SK-N-SH (cell line): ENCODE measurements around the gene TMEM163. TPM values are rescaled to one million over a fixed set of nuclear protein-coding genes. Genes with fewer than 3 reads are reported as not detected.

Source experiments
- CTCF ChIA-PET: fragments of 300-600, 350-600 bp; formaldehyde crosslinking; extraction: SDS; loops from one replicate; lab custom pipeline; 2021; lab: Yijun Ruan, JAX
- POLR2A ChIA-PET: fragments of 350-600 bp; sonication (Branson Sonifier 250); formaldehyde crosslinking; extraction: SDS; loops from one replicate; lab custom pipeline; 2020; ENCODE audit warnings: antibody characterized with exemption, inconsistent platforms; lab: Yijun Ruan, JAX
- DNase-seq: peaks from one replicate; pipeline ENCODE4 v3.0.0; 2012
- H2AFZ ChIP-seq: fragments of 200-600 bp; sonication (generic); 2 replicates; pipeline ENCODE4 v1.8.1; 2016; ENCODE audit warnings: antibody characterized with exemption, mild to moderate bottlenecking, low read depth
- H3F3A ChIP-seq: fragments of 200-600 bp; sonication (generic); replicated peaks from 2 replicates; pipeline ENCODE3; 2016; ENCODE audit warnings: antibody characterized with exemption, mild to moderate bottlenecking; ENCODE audit not compliant: insufficient read depth
- H3K27ac ChIP-seq, 2 experiments: fragments of 200-500 bp in 1 of 2; fragments of 200-600 bp in 1 of 2; sonication (Bioruptor generic) in 1 of 2; sonication (generic), shearing (Covaris generic) in 1 of 2; 2 replicates each; pipeline versions ENCODE4 v1.5.1 to v1.6.1; 2014 to 2016; ENCODE audit warnings: low read depth in 2 of 2, inconsistent platforms in 1 of 2, low read length in 1 of 2, mild to moderate bottlenecking in 1 of 2, mixed read lengths in 1 of 2
- H3K27me3 ChIP-seq: fragments of 200-600 bp; sonication (generic), shearing (Covaris generic); 2 replicates; pipeline ENCODE4 v1.6.1; 2016; ENCODE audit warnings: mixed run types; ENCODE audit not compliant: insufficient read depth
- H3K36me3 ChIP-seq, 2 experiments: fragments of 200-500 bp in 1 of 2; fragments of 200-600 bp in 1 of 2; sonication (Bioruptor generic) in 1 of 2; sonication (generic) in 1 of 2; replicated peaks in 1 of 2; 2 replicates each; pipeline versions ENCODE3 to v1.5.1; 2014 to 2016; ENCODE audit warnings: low read length in 1 of 2, mild to moderate bottlenecking in 1 of 2; ENCODE audit not compliant: insufficient read depth in 2 of 2, control insufficient read depth in 1 of 2
- H3K4me1 ChIP-seq, 2 experiments: fragments of 200-500 bp in 1 of 2; fragments of 200-600 bp in 1 of 2; sonication (Bioruptor generic) in 1 of 2; sonication (generic), shearing (Covaris generic) in 1 of 2; 2 replicates each; pipeline versions ENCODE4 v1.5.1 to v1.6.1; 2014 to 2016; ENCODE audit warnings: low read depth in 1 of 2, low read length in 1 of 2, mixed run types in 1 of 2; ENCODE audit not compliant: insufficient read depth in 2 of 2, control insufficient read depth in 1 of 2
- H3K4me2 ChIP-seq: fragments of 200-600 bp; sonication (generic), shearing (Covaris generic); 2 replicates; pipeline ENCODE4 v1.6.1; 2017; ENCODE audit warnings: mixed run types
- H3K4me3 ChIP-seq, 2 experiments: fragments of 200-500 bp in 1 of 2; fragments of 200-600 bp in 1 of 2; sonication (Bioruptor generic) in 1 of 2; sonication (generic), shearing (Covaris generic) in 1 of 2; 2 replicates each; pipeline versions ENCODE4 v1.5.1 to v1.8.1; 2014 to 2016; ENCODE audit warnings: low read depth in 2 of 2, inconsistent platforms in 1 of 2, low read length in 1 of 2, mild to moderate bottlenecking in 1 of 2, mixed read lengths in 1 of 2, moderate library complexity in 1 of 2
- H3K79me2 ChIP-seq: fragments of 200-600 bp; sonication (generic); 2 replicates; pipeline ENCODE4 v1.8.1; 2017; ENCODE audit warnings: mild to moderate bottlenecking; ENCODE audit not compliant: insufficient read depth
- H3K9ac ChIP-seq: fragments of 200-600 bp; sonication (generic); 2 replicates; pipeline ENCODE4 v1.6.1; 2017; ENCODE audit warnings: mixed run types
- H3K9me2 ChIP-seq: fragments of 200-600 bp; sonication (generic); 2 replicates; pipeline ENCODE4 v1.6.1; 2017; ENCODE audit warnings: mixed run types
- H3K9me3 ChIP-seq: fragments of 200-600 bp; sonication (generic); 2 replicates; pipeline ENCODE4 v1.6.1; 2017; ENCODE audit warnings: mixed run types, mild to moderate bottlenecking, moderate library complexity
- H4K20me1 ChIP-seq: fragments of 200-600 bp; sonication (generic); 2 replicates; pipeline ENCODE4 v1.6.1; 2017; ENCODE audit warnings: mild to moderate bottlenecking, mixed run types; ENCODE audit not compliant: insufficient read depth
- CHD2 ChIP-seq: fragments of 150-350 bp; IDR thresholded peaks from 2 replicates; pipeline ENCODE4 v1.6.1; 2018; ENCODE audit warnings: low read length; ENCODE audit not compliant: partially characterized antibody
- ELF1 ChIP-seq: IDR thresholded peaks from 2 replicates; pipeline ENCODE4 v1.4.0; 2012
- EP300 ChIP-seq, 2 experiments: IDR thresholded peaks; 2 replicates each; pipeline versions ENCODE4 v1.4.0 to v1.6.1; 2012; ENCODE audit warnings: borderline replicate concordance in 1 of 2, low read depth in 1 of 2, low read length in 1 of 2
- EZH2phosphoT487 ChIP-seq: fragments of 200-600 bp; sonication (generic); IDR thresholded peaks from 2 replicates; pipeline ENCODE4 v1.6.1; 2017; ENCODE audit warnings: low read depth, mixed run types, mild to moderate bottlenecking, antibody characterized with exemption, moderate library complexity, borderline replicate concordance
- FOSL2 ChIP-seq: IDR thresholded peaks from 2 replicates; pipeline ENCODE4 v1.4.0; 2012; ENCODE audit warnings: low read depth, mild to moderate bottlenecking, moderate library complexity, borderline replicate concordance
- FOXM1 ChIP-seq: IDR thresholded peaks from 2 replicates; pipeline ENCODE4 v1.4.0; 2012; ENCODE audit warnings: low read depth, mild to moderate bottlenecking
- GABPA ChIP-seq: IDR thresholded peaks from 2 replicates; pipeline ENCODE4 v1.4.0; 2012; ENCODE audit warnings: low read depth, mild to moderate bottlenecking
- GATA2 ChIP-seq: sonication (generic); formaldehyde crosslinking; IDR thresholded peaks from 2 replicates; pipeline ENCODE4 v1.5.0; 2020; ENCODE audit warnings: mild to moderate bottlenecking, missing genetic modification reagents
- MEF2A ChIP-seq: IDR thresholded peaks from 2 replicates; pipeline ENCODE4 v1.4.0; 2012; ENCODE audit warnings: low read depth, borderline replicate concordance
- NFIC ChIP-seq: IDR thresholded peaks from 2 replicates; pipeline ENCODE4 v1.4.0; 2012; ENCODE audit warnings: borderline replicate concordance
- POLR2AphosphoS5 ChIP-seq: IDR thresholded peaks from 2 replicates; pipeline ENCODE4 v1.6.1; 2012; ENCODE audit warnings: low read depth, low read length
- RAD21 ChIP-seq: IDR thresholded peaks from 2 replicates; pipeline ENCODE4 v1.6.1; 2012; ENCODE audit warnings: mild to moderate bottlenecking, low read length
- RCOR1 ChIP-seq: fragments of 150-350 bp; IDR thresholded peaks from 2 replicates; pipeline ENCODE4 v1.6.1; 2017; ENCODE audit warnings: antibody characterized with exemption, low read length
- REST ChIP-seq: IDR thresholded peaks from 2 replicates; pipeline ENCODE4 v1.6.1; 2012; ENCODE audit warnings: mild to moderate bottlenecking, low read depth, low read length, moderate library complexity
- RFX5 ChIP-seq: IDR thresholded peaks from 2 replicates; pipeline ENCODE4 v1.6.1; 2012; ENCODE audit warnings: mild to moderate bottlenecking, improper control_type of control experiment, low read length
- SIN3A ChIP-seq: IDR thresholded peaks from 2 replicates; pipeline ENCODE4 v1.6.1; 2012; ENCODE audit warnings: low read depth, mild to moderate bottlenecking, low read length, moderate library complexity, borderline replicate concordance
- TAF1 ChIP-seq: IDR thresholded peaks from 2 replicates; pipeline ENCODE4 v1.6.1; 2012; ENCODE audit warnings: low read depth, mild to moderate bottlenecking, low read length, moderate library complexity, borderline replicate concordance
- TCF12 ChIP-seq: IDR thresholded peaks from 2 replicates; pipeline ENCODE4 v1.4.0; 2012
- WGBS: methylation state at CpG from one replicate; pipeline ENCODE4 v1.1.6; 2017; ENCODE audit warnings: low lambda C conversion rate; 5-methylcytosine and 5-hydroxymethylcytosine counted together
- polyA plus RNA-seq, 3 experiments: library from polyadenylated mRNA; depleted of rRNA; stranded (reverse); fragments of >200 nt; gene quantifications; 2 replicates each; pipeline ENCODE4 v1.2.3, GENCODE V29; 2012
- TF ChIP-seq, protein P1 (sequence below): fragments of 200-600 bp; sonication (generic); IDR thresholded peaks from 2 replicates; pipeline ENCODE4 v1.6.1; 2017; ENCODE audit warnings: antibody characterized with exemption, mild to moderate bottlenecking, moderate library complexity
- TF ChIP-seq, protein P2 (sequence below): IDR thresholded peaks from 2 replicates; pipeline ENCODE4 v1.4.0; 2012; ENCODE audit warnings: low read depth, borderline replicate concordance
- TF ChIP-seq, protein P3 (sequence below): IDR thresholded peaks from 2 replicates; pipeline ENCODE4 v1.4.0; 2012; ENCODE audit warnings: low read depth

The TMEM163 gene
- polyA plus RNA-seq, 1 of the 3 experiments (the other 2 are of a cell fraction), result not detected

DNA sequence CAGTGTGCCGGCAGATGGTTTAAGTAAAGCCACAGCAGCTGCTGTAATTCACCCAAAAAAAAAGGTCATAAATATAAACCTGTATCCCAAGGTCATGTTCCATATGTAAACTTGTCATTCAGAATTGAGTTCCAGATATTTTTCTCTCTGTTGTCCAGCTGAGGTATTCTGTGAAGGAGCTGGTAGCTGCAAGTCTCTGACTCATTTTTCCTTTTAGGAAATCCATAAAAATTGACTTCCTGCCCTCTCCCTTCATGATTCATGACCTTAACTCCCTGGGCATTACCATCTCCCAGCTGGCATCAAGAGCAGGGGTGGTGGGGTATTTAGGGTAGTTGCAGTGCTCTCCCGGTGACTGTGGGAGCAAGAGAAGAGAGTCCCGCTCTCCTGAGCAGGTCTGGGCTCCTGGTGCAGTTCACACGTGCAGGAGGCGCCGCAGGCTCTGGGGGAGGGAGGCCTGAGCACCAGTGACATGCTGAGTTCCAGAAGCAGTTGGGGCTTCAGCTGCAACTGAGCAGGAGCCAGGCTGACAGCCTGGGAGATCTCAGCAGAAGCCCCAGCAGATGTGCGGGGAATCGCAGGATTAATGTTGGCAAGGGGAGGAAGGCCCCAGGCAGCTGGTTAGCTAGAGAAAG lies 272.3 kb downstream of the TMEM163 start (continued):
- TF ChIP-seq, protein P1, sequence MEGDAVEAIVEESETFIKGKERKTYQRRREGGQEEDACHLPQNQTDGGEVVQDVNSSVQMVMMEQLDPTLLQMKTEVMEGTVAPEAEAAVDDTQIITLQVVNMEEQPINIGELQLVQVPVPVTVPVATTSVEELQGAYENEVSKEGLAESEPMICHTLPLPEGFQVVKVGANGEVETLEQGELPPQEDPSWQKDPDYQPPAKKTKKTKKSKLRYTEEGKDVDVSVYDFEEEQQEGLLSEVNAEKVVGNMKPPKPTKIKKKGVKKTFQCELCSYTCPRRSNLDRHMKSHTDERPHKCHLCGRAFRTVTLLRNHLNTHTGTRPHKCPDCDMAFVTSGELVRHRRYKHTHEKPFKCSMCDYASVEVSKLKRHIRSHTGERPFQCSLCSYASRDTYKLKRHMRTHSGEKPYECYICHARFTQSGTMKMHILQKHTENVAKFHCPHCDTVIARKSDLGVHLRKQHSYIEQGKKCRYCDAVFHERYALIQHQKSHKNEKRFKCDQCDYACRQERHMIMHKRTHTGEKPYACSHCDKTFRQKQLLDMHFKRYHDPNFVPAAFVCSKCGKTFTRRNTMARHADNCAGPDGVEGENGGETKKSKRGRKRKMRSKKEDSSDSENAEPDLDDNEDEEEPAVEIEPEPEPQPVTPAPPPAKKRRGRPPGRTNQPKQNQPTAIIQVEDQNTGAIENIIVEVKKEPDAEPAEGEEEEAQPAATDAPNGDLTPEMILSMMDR, result no peak
- TF ChIP-seq TAF1 (no peak), MEF2A (peak; percentile 16; the same call in 1 of the 2 replicates), GABPA (no peak), EZH2phosphoT487 (no peak)
- TF ChIP-seq, protein P2, sequence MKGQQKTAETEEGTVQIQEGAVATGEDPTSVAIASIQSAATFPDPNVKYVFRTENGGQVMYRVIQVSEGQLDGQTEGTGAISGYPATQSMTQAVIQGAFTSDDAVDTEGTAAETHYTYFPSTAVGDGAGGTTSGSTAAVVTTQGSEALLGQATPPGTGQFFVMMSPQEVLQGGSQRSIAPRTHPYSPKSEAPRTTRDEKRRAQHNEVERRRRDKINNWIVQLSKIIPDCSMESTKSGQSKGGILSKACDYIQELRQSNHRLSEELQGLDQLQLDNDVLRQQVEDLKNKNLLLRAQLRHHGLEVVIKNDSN, result no peak
- TF ChIP-seq, protein P3, sequence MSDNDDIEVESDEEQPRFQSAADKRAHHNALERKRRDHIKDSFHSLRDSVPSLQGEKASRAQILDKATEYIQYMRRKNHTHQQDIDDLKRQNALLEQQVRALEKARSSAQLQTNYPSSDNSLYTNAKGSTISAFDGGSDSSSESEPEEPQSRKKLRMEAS, result no peak

DNA sequence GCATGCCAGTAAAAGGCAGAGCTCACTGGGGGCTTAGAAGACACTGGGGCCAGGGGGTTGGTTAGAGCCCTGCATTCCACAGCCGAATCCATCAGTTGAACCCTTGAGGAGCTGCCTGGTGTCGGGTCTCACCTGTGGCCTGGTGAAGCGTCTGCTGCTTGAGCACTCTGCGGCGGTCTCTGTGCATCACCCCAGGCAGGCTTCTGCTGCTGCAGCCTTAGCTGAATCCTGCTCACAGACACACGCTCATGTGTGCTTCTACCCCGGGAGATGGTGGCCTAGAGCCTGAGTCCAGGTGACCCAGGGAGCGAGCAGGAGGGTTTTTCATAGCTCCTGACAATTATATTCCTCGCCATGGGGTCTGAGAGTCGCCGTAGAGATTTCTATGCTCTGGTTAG lies 272.8 kb downstream of the TMEM163 start:
- Histone ChIP-seq H3K4me3 (no peak overlapping the region), H3K36me3 (peaks cover 0 to 10% of the 10 kb centered on the region in 2 experiments), H3K27ac (no peak overlapping the region; a peak in 1 of 4 replicates), H3K27me3 (no peaks in the 10 kb centered on the region), H4K20me1 (no peaks in the 10 kb centered on the region), H3K79me2 (no peaks in the 10 kb centered on the region), H3K9me3 (no peaks in the 10 kb centered on the region), H3F3A (no peaks in the 10 kb centered on the region), H3K9ac (no peak overlapping the region), H2AFZ (no peak overlapping the region), H3K4me2 (no peak overlapping the region), H3K4me1 (peaks cover 5 to 19% of the 10 kb centered on the region in 2 experiments; a peak in 1 of 4 replicates), H3K9me2 (no peaks in the 10 kb centered on the region)
- POLR2A ChIA-PET, result interaction anchor here (1.2 kb wide), 1 partner anchor 326 kb away, joined by 3 read pairs; no protein-coding TSS in a partner anchor
- whole genome bisulfite sequencing, result 86% methylated on average over 10 of the region's 11 CpGs
- no peak for DNase-seq
- CTCF ChIA-PET, result interaction anchor here (1.0 to 6.9 kb wide), 5 partner anchors 34 to 453 kb away, joined by 3 to 63 read pairs (median 5); no protein-coding TSS in a partner anchor
- TF ChIP-seq GATA2 (no peak), RCOR1 (no peak), POLR2AphosphoS5 (no peak), EZH2phosphoT487 (no peak), ELF1 (no peak), SIN3A (no peak), FOXM1 (no peak), MEF2A (no peak), EP300 (IDR thresholded peaks at IDR 0.05; ENCODE audit: borderline replicate concordance in 1 of 2, low read depth in 1 of 2, low read length in 1 of 2) (no peak), REST (no peak), FOSL2 (no peak), TCF12 (no peak), RAD21 (no peak), GABPA (no peak), TAF1 (no peak), CHD2 (no peak), RFX5 (no peak), NFIC (no peak)
- TF ChIP-seq, protein P2, result no peak
- TF ChIP-seq, protein P3, result no peak
